Brain microvascular endothelial cell (primary cell): ENCODE measurements around the gene NKIRAS1.

Source experiments
- DNase-seq: peaks from one replicate; pipeline ENCODE4 v3.0.0-alpha.2; 2020
- H3K27ac ChIP-seq: fragments of 250-450 bp; sonication (Bioruptor Pico); 2 replicates; pipeline ENCODE4 v1.5.1; 2020; ENCODE audit warnings: mild to moderate bottlenecking, moderate library complexity
- H3K27me3 ChIP-seq: fragments of 250-450 bp; sonication (Bioruptor Pico); replicated peaks from 2 replicates; pipeline ENCODE4 v1.5.1; 2020; ENCODE audit warnings: mild to moderate bottlenecking
- H3K36me3 ChIP-seq: fragments of 250-450 bp; sonication (Bioruptor Pico); replicated peaks from 2 replicates; pipeline ENCODE4 v1.5.1; 2020; ENCODE audit warnings: mild to moderate bottlenecking
- H3K4me3 ChIP-seq: 2 replicates; pipeline ENCODE4 v1.5.1; 2011; ENCODE audit warnings: low read depth, mild to moderate bottlenecking, control low read depth, low read length, moderate library complexity
- CTCF ChIP-seq: IDR thresholded peaks from 2 replicates; pipeline ENCODE4 v1.5.1; 2011; ENCODE audit warnings: low read depth, mild to moderate bottlenecking, moderate library complexity, low read length, control low read depth, inconsistent platforms; ENCODE audit errors: missing control alignments
- in situ Hi-C: cut with HindIII; loops from 2 replicates; pipeline ENCODE4 v1.10.0; 2017; ENCODE audit warnings: low sequenced_read_pairs, low pct_ligation_motif_present

NKIRAS1 gene

GRCh38 chr3:23916886-23917678 is at the start of gene NKIRAS1, which contains the start of gene RPL15:
NKIRAS1 (minus strand) TSS chr3:23916990; CDS start chr3:23910904, 6,086 bp downstream.
RPL15 (plus strand) TSS chr3:23917132; CDS start chr3:23917860, 728 bp downstream.
- Histone ChIP-seq H3K27ac (peak within 1 kb of the TSS; percentile 84), H3K27me3 (no peaks in the 10 kb centered on the region), H3K36me3 (peaks cover 25% of the 10 kb centered on the region), H3K4me3 (peak within 1 kb of the TSS; percentile 97)
- peak; percentile 61 for TF ChIP-seq CTCF
- peak; percentile 96 for DNase-seq
- in situ Hi-C loops = no loop called here

GRCh38 chr3:23966328-23966727 is 49.5 kb upstream of the NKIRAS1 start:
- DNase-seq = no peak
- Histone ChIP-seq H3K27me3 (no peaks in the 10 kb centered on the region), H3K4me3 (no peak overlapping the region), H3K27ac (no peak overlapping the region), H3K36me3 (no peaks in the 10 kb centered on the region)
- in situ Hi-C loops = no loop called here
- TF ChIP-seq CTCF = no peak

GRCh38 chr3:23964537-23965235 is 47.9 kb upstream of the NKIRAS1 start:
- H3K27me3 ChIP-seq = no peaks in the 10 kb centered on the region
- DNase-seq = no peak
- in situ Hi-C loops = no loop called here
- H3K36me3 ChIP-seq = no peaks in the 10 kb centered on the region
- no peak overlapping the region for H3K4me3 ChIP-seq
- no peak for TF ChIP-seq CTCF
- H3K27ac ChIP-seq = no peak overlapping the region

GRCh38 chr3:23961913-23962312 is 45.1 kb upstream of the NKIRAS1 start:
- no peak for TF ChIP-seq CTCF
- no peaks in the 10 kb centered on the region for H3K36me3 ChIP-seq
- no peak overlapping the region for H3K27ac ChIP-seq
- no peaks in the 10 kb centered on the region for H3K27me3 ChIP-seq
- no peak overlapping the region for H3K4me3 ChIP-seq
- DNase-seq = no peak
- in situ Hi-C loops = no loop called here

GRCh38 chr3:23961066-23961465 is 44.3 kb upstream of the NKIRAS1 start:
- H3K36me3 ChIP-seq = no peaks in the 10 kb centered on the region
- in situ Hi-C loops = no loop called here

More at GRCh38 chr3:23961066-23961465, 44.3 kb upstream of the NKIRAS1 start:
- Histone ChIP-seq H3K27ac (no peak overlapping the region), H3K27me3 (no peaks in the 10 kb centered on the region), H3K4me3 (no peak overlapping the region)
- TF ChIP-seq CTCF = no peak
- no peak for DNase-seq
